HG02571 (cell line): ENCODE data around the gene PRKCH.
"Not testable (repeated sequence)": the region's sequence is repeated elsewhere in the genome, so short reads cannot be mapped to it uniquely, and the experiment has no call there.

ENCODE experiments used
- ATAC-seq: cut with Tn5 transposase; IDR thresholded peaks from one replicate; pipeline ENCODE4 v1.9.1; 2021; ENCODE audit warnings: mild to moderate bottlenecking, moderate library complexity; ENCODE audit not compliant: unreplicated experiment

PRKCH gene

DNA sequence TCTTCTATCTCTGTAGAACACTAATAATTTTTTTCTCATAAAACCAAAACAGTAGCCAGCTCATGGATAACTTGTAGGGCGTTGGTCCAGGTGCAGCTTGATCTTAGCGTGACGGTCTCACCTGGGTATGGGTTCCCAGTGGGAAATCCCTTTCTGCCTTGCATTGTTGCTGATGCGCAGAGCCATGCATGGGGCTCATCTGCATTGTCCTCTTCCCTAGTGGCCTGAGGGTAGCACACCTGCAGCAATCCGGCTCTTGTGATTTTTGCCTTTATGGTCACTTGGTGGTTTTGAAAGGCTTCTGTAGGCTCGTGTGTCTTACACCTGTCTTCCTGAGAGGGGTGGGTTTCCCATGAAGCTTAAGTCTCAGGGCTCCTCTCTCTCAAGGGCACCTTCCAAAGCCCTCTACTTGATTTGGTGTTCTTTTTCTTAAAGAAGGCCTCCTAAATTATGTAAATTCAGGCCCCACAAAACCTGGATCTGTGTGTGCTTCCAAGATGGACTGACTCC is 130.6 kb downstream of the PRKCH start:
- no peak for ATAC-seq

DNA sequence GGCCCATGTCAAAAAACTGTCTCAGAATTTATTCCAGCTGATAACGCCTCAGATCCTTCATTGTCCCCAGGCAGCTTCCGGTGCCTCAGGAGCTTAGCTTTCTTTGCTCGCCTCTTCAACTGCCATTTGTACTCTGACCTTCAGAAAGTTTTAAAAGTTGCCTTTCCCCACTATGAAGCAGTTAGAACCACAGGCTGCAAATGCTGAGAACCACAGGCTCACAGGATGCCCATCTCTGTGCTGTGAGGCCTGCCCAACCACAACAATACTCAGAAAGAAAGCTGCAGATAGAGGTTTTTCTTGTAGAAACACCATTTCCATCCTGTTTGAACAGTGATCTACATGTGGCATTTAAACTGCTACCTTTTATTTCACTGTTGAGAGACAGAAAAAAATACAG is 131.1 kb downstream of the PRKCH start:
- ATAC-seq = no peak

GRCh38 chr14:61453103-61453767 is 131.9 kb downstream of the PRKCH start:
- ATAC-seq = no peak

- ATAC-seq = no peak
These were observed 133.2 kb downstream of the PRKCH start for GRCh38 chr14:61454545-61454944.

DNA sequence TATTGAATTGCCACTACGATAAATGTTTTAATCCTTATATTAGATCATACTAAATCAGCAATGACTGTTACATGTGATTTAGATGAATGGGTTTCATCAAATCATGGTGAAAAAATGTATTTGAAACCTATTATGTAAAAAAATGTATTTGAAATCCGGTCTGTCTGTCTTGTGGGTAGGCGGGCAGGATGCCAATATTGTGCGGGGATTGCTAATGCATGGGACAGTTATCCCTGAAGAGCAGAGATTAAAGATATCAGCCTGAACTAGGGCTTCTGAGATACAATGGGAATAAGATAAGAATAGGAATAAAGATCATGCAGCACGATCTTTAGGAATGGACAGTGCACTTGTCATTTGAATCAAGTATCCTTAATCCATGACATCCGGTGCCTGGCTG is 134.0 kb downstream of the PRKCH start:
- ATAC-seq = no peak

DNA sequence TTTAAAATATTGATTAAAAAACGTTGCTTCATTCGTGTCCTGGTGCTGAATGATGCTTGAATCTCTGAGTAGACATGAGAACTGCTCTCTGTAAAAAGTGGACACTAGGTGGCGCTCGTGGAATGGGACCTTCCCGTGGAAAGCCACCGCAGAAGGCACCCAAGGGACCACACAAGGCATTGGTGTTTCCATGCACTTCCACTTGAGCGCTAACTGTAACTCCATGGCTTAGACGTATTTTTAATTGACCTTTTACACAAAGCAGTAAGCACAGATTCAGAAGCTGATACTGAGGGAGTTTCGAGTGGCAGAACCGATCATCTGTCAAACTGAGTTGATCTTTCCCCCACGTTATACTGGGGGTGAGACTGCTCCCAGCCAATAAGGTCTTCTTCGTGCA is 135.3 kb downstream of the PRKCH start:
- ATAC-seq = peak; percentile 82

GRCh38 chr14:61458766-61459165 is 137.4 kb downstream of the PRKCH start:
- ATAC-seq = no peak

- ATAC-seq = no peak
These were observed 137.8 kb downstream of the PRKCH start for GRCh38 chr14:61459229-61459628.

DNA sequence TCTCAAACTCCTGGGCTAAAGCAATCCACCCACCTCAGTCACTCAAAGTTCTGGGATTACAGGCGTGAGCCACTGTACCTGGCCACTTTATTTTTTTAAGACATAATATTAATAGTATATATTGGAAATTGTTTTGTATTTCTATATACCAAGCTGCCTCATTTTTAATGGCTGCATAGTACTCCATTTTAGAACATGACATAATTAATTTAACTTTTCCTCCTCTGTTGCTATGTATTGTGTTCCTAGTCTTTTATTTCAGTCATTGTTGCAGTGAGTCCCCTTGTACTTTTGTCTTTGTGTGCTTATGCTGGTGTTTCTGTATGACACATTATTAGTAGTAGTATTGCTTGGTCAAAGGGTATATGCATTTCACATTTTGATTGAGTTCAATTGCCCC is 138.7 kb downstream of the PRKCH start:
- ATAC-seq = no peak

DNA sequence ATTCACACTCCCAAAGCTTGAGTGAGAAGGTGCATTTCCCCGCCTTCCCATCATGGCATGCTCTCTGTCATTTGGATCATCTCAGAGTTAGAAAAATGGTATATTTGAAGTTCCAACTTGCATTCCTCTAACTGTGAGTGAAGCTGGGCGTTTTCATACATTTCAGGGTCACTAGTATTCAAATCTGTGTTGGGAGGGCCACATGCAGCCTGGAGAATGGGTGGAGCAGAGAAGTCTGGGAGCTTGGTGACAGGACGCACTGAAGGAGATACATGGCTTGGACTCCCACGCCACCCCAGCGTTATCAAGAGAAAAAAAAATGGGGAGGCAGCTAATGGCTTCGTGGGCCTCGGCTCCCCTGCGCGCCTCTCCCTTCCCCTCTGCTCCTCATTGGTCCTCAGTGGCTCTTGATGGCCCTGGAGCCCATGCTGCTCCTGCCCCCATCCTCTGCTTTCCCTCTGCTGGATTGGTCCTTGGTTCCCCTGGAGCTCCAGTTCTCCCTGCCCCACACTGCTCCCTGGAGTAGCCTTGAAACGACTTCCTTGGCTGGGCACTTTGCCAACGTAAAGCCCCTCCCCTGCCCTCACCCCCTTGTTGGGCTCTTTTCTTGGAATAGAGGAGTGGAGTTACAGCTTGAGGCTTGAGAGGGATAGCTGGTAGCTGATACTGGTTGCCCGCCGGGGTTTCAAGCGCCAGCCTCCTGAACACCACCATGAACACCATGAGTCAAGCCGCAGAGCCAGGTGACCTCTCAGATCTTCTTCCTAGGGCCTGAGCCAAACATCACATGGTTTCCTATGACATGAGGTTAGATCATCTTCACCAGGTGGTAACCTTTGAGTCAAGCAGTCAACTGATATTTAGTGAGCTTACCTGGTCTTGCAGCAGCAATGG is 139.6 kb downstream of the PRKCH start:
- no peak for ATAC-seq

DNA sequence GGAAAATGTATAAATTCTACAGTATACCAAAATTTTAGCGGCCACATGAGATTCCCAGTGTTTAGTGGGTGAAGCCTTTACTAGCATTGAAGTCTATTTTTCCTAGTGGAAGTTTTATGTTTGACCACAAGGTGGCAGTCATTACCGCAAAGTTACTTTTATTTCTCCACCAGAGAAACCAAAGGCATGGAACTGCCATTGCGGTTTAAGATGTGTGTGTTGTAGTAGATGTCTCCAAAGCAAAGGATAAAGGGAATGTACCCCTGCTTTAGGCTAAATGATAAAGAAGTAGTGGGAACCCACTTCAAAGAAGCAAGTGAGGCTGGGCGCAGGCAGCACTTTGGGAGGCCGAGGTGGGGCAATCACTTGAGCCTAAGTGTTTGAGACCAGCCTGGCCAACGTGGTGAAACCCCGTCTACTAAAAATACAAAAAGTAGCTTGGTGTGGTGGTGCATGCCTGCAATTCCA is 140.5 kb downstream of the PRKCH start:
- ATAC-seq = no peak

DNA sequence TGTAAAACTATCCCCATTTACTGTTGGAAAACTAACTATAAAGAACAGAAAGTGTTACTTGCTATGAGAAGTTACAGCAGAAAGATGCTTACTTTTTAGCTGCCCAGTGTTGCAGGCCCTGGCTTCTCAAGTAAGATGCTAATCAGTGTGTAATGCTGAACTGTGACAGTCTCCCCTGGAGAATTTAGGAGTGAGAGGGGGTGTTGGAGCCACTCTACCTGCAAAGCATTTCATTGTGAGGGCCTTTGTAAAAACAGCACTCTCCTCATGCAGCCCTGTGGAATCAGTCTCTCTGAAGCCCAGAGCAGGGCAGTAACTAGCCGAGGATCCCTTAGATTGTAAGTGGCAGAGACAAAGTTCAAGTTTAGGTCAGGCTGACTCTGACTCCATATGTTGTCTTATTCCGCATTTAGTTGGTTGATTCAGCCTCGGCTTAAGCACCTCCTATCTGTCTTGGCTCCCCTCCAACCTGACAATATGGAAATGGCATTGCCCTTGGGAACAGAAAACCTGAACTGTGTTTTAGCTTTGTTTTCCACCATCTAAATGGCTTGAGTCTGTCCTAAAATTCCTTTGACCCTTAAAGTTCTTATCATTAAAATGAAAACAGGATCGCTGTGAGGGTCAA is 141.3 kb downstream of the PRKCH start:
- no peak for ATAC-seq

- ATAC-seq = no peak
These were observed 142.4 kb downstream of the PRKCH start for GRCh38 chr14:61463664-61464285.

DNA sequence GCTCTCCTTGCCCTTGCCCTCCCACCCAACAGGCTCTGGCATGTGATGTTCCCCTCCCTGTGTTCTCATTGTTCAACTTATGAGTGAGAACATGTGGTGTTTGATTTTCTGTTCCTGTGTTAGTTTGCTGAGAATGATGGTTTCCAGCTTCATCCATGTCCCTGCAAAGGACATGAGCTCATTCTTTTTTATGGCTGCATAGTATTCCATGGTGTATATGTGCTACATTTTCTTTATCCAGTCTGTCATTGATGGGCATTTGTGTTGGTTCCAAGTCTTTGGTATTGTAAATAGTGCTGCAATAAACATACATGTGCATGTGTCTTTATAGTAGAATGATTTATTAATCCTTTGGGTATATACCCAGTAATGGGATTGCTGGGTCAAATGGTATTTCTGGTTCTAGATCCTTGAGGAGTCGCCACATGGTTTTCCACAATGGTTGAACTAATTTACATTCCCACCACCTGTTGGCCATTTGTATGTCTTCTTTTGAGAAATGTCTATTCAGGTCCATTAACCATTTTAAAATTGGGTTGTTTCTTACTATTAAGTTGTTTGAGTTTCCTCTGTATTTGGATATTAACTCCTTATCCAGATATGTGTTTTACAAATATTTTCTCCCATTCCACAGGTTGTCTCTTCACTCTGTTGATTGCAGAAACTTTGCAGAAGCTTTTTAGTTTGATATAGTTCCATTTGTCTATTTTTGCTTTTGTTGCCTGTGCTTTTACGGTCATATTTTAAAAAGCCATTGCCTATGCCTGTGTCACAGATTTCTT is 143.4 kb downstream of the PRKCH start:
- not testable (repeated sequence) for ATAC-seq

DNA sequence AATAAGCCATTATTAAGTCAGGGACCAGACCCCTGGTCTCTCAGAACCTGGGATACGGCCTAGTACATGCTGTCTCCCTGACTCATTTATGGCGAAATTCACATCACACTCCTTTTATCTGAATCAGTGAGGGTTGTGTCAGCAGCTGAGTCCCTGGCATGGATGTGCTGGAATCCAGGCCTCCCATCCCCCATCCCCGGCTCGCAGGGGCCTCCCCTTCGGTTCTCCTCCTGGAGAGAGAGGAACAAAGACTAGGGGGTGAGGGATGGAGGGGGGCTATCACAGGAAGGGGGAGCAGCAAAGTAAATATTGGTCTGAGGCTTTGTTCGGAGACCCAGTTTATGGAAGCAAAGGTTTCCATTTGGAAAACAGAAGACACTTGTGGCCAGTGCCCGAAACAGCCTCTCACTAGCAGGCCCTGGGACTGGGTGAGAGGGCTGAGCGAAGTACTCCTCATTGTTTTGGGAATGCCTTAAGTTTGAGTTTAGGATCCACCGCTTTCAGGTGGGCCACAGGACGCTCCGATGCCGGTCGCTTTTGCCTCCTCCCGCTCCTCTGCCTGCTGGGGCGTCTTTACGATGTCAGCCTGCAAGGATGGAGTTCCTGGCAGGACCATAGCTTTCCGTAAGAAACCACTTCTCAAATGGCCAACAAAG is 145.0 kb downstream of the PRKCH start:
- ATAC-seq = no peak

DNA sequence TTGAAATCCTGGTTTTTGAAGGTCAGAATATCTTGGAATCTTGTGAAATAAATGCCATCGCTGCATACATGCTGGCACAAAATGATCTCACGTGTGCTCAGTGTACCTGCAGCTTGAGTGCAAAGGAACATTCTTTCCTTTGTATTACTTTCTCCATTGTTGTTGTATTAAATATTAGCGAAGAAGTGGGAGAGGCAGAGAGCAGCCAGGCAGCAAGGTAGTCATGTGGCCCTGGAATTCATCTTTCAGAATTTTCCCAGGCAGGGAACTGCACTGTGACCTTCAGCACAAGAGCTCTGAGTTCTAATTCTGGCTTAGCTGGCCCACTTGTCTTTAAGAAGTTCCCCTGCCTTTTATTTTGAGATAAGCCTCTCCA is 145.5 kb downstream of the PRKCH start:
- ATAC-seq = no peak

- ATAC-seq = no peak
These were observed 145.9 kb downstream of the PRKCH start for GRCh38 chr14:61467296-61467695.

DNA sequence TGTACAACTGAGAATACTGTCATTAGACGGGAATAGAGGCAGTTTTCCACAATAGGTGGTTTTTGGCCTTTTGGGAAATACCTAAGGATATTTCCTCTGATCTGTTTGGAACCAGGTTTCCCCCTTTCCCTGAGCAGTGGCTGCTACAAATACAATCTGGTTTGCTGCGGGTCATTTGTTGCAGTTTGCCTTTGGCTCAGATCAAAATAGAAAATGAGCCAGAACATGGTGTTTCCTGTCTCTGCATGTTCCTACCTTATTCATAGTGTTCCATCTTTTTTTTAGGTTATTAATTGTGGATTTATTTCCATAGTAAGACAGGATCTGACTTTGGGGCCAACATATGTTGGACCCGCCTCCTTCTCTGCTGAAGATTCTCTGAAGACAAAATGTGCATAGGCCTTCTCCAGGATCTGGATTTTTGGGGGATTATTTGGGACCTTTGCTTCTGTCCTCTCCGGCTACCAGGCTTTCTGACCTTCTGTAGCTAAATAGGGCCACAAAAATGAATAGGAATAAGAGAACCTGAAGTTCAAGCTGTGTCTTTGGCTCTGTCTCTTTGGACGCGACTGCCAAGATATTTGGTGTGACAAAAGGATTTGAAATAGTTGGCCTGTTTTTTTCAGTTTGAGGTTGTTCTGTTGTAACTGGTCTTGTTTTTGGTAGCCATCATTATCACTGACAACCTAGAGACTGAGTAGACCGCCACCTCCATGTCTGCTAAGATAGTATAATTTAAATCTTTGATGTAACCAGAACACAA is 146.9 kb downstream of the PRKCH start:
- ATAC-seq = no peak

GRCh38 chr14:61469781-61470180 is 148.4 kb downstream of the PRKCH start:
- no peak for ATAC-seq
